Astrocyte (in vitro differentiated cells and primary cell): ENCODE data around the gene DCHS2. TPM values are rescaled to one million over a fixed set of nuclear protein-coding genes. Genes with fewer than 3 reads are reported as not detected.

Source experiments
- DNase-seq: peaks from one replicate; pipeline ENCODE4 v3.0.0-alpha.2; 2010; ENCODE audit warnings: low read depth
- FAIRE-seq: peaks from 2 replicates; lab custom pipeline; 2011; peaks lifted over from hg19 to GRCh38; lab: Jason Lieb, UNC
- H2AFZ ChIP-seq: 2 replicates; pipeline ENCODE4 v1.6.0; 2012; ENCODE audit warnings: low read depth, low read length, inconsistent platforms
- H3K27ac ChIP-seq: 2 replicates; pipeline ENCODE4 v1.5.1; 2011; ENCODE audit warnings: low read depth, low read length, inconsistent platforms
- H3K27me3 ChIP-seq: 2 replicates; pipeline ENCODE4 v1.6.0; 2011; ENCODE audit warnings: low read length, inconsistent platforms; ENCODE audit not compliant: insufficient read depth
- H3K36me3 ChIP-seq: 2 replicates; pipeline ENCODE4 v1.5.1; 2011; ENCODE audit warnings: low read length, inconsistent platforms; ENCODE audit not compliant: insufficient read depth
- H3K4me1 ChIP-seq: 2 replicates; pipeline ENCODE4 v1.5.1; 2011; ENCODE audit warnings: low read length, inconsistent platforms; ENCODE audit not compliant: insufficient read depth
- H3K4me2 ChIP-seq: 2 replicates; pipeline ENCODE4 v1.6.0; 2012; ENCODE audit warnings: low read length, inconsistent platforms
- H3K4me3 ChIP-seq: 2 replicates; pipeline ENCODE4 v1.5.1; 2011; ENCODE audit warnings: low read depth, mild to moderate bottlenecking, low read length, inconsistent platforms; ENCODE audit not compliant: insufficient read depth
- H3K79me2 ChIP-seq: 2 replicates; pipeline ENCODE4 v1.6.0; 2012; ENCODE audit warnings: mild to moderate bottlenecking, low read length, inconsistent platforms; ENCODE audit not compliant: insufficient read depth
- H3K9ac ChIP-seq: 2 replicates; pipeline ENCODE4 v1.6.0; 2012; ENCODE audit warnings: mild to moderate bottlenecking, low read length, inconsistent platforms
- H3K9me3 ChIP-seq: 2 replicates; pipeline ENCODE4 v1.5.1; 2012; ENCODE audit warnings: low read depth, mild to moderate bottlenecking, low read length, inconsistent platforms; ENCODE audit not compliant: insufficient read depth
- H4K20me1 ChIP-seq: 2 replicates; pipeline ENCODE4 v1.6.0; 2012; ENCODE audit warnings: low read length, inconsistent platforms; ENCODE audit not compliant: insufficient read depth
- H3K27ac Mint-ChIP-seq: one replicate; pipeline ENCODE4 v1.8.0; 2021; ENCODE audit warnings: mild to moderate bottlenecking, mixed read lengths; ENCODE audit not compliant: unreplicated experiment
- H3K27me3 Mint-ChIP-seq: one replicate; pipeline ENCODE4 v1.8.0; 2021; ENCODE audit warnings: low read depth, mixed read lengths; ENCODE audit not compliant: unreplicated experiment
- H3K36me3 Mint-ChIP-seq: one replicate; pipeline ENCODE4 v1.8.0; 2021; ENCODE audit warnings: low read depth, mixed read lengths; ENCODE audit not compliant: unreplicated experiment
- H3K4me1 Mint-ChIP-seq: one replicate; pipeline ENCODE4 v1.8.0; 2021; ENCODE audit warnings: low read depth, mixed read lengths; ENCODE audit not compliant: unreplicated experiment
- H3K4me3 Mint-ChIP-seq: one replicate; pipeline ENCODE4 v1.8.0; 2021; ENCODE audit warnings: mild to moderate bottlenecking, moderate library complexity, mixed read lengths; ENCODE audit not compliant: unreplicated experiment
- H3K9me3 Mint-ChIP-seq: one replicate; pipeline ENCODE4 v1.8.0; 2021; ENCODE audit warnings: mild to moderate bottlenecking, mixed read lengths; ENCODE audit not compliant: unreplicated experiment
- CTCF ChIP-seq: IDR thresholded peaks from 2 replicates; pipeline ENCODE4 v1.5.1; 2011; ENCODE audit warnings: low read depth, mild to moderate bottlenecking, inconsistent platforms, low read length, moderate library complexity; ENCODE audit not compliant: insufficient read depth
- EZH2 ChIP-seq: IDR thresholded peaks from 2 replicates; pipeline ENCODE4 v1.6.1; 2012; ENCODE audit warnings: mild to moderate bottlenecking, low read length, inconsistent platforms; ENCODE audit not compliant: insufficient read depth
- total RNA-seq: library from RNA; stranded (reverse); gene quantifications from 2 replicates; pipeline ENCODE4 v1.2.1, GENCODE V29; 2021

Gene DCHS2
- total RNA-seq, 1 donor from 2014 or later = 0.25 TPM

- Mint-ChIP-seq H3K27ac (no peak overlapping the region), H3K27me3 (no peaks in the 10 kb centered on the region), H3K9me3 (no peaks in the 10 kb centered on the region), H3K36me3 (no peaks in the 10 kb centered on the region), H3K4me3 (no peak overlapping the region), H3K4me1 (peaks cover 4% of the 10 kb centered on the region)
- Histone ChIP-seq H4K20me1 (no peaks in the 10 kb centered on the region), H3K9me3 (no peaks in the 10 kb centered on the region), H3K79me2 (no peaks in the 10 kb centered on the region), H2AFZ (no peak overlapping the region), H3K27ac (no peak overlapping the region), H3K27me3 (no peaks in the 10 kb centered on the region), H3K9ac (no peak overlapping the region), H3K4me1 (no peaks in the 10 kb centered on the region), H3K36me3 (no peaks in the 10 kb centered on the region), H3K4me2 (no peak overlapping the region), H3K4me3 (no peak overlapping the region)
- FAIRE-seq = no peak
- no peak for DNase-seq
- TF ChIP-seq EZH2 = no peak
These were observed 283.2 kb downstream of the DCHS2 start for GRCh38 chr4:154208424-154208823.

GRCh38 chr4:154205471-154205870 lies 286.1 kb downstream of the DCHS2 start:
- TF ChIP-seq CTCF = no peak
- no peak for TF ChIP-seq EZH2
- Histone ChIP-seq H4K20me1 (no peaks in the 10 kb centered on the region), H3K9ac (no peak overlapping the region), H3K27me3 (no peaks in the 10 kb centered on the region), H3K36me3 (no peaks in the 10 kb centered on the region), H3K4me2 (no peak overlapping the region), H3K27ac (no peak overlapping the region), H2AFZ (no peak overlapping the region), H3K4me3 (no peak overlapping the region), H3K4me1 (no peaks in the 10 kb centered on the region), H3K79me2 (no peaks in the 10 kb centered on the region), H3K9me3 (no peaks in the 10 kb centered on the region)
- Mint-ChIP-seq H3K27me3 (no peaks in the 10 kb centered on the region), H3K27ac (no peak overlapping the region), H3K9me3 (no peaks in the 10 kb centered on the region), H3K36me3 (no peaks in the 10 kb centered on the region), H3K4me1 (peaks cover 4% of the 10 kb centered on the region), H3K4me3 (no peak overlapping the region)
- no peak for DNase-seq
- FAIRE-seq = no peak

GRCh38 chr4:154194649-154195048 lies 296.9 kb downstream of the DCHS2 start:
- H3K27me3 Mint-ChIP-seq = no peaks in the 10 kb centered on the region

More at GRCh38 chr4:154194649-154195048, 296.9 kb downstream of the DCHS2 start:
- H3K4me3 ChIP-seq = no peak overlapping the region
- H3K9ac ChIP-seq = no peak overlapping the region
- FAIRE-seq = no peak
- H3K79me2 ChIP-seq = no peaks in the 10 kb centered on the region
- no peak overlapping the region for H2AFZ ChIP-seq
- H3K27ac ChIP-seq = no peak overlapping the region
- peaks cover 9% of the 10 kb centered on the region for H3K4me1 Mint-ChIP-seq
- H3K36me3 Mint-ChIP-seq = no peaks in the 10 kb centered on the region
- no peak for DNase-seq
- no peak overlapping the region for H3K4me2 ChIP-seq
- H3K27ac Mint-ChIP-seq = no peak overlapping the region
- no peak overlapping the region for H3K4me3 Mint-ChIP-seq
- no peaks in the 10 kb centered on the region for H3K27me3 ChIP-seq
- TF ChIP-seq CTCF = no peak
- TF ChIP-seq EZH2 = no peak
- no peaks in the 10 kb centered on the region for H4K20me1 ChIP-seq
- H3K9me3 Mint-ChIP-seq = peaks cover 5% of the 10 kb centered on the region
- no peaks in the 10 kb centered on the region for H3K4me1 ChIP-seq
- no peaks in the 10 kb centered on the region for H3K9me3 ChIP-seq
- H3K36me3 ChIP-seq = no peaks in the 10 kb centered on the region
